NOMO-1 (cell line): Measurements from ENCODE around the gene IL1B.

Source experiments
- DNase-seq, 2 experiments: peaks; one replicate each; lab custom pipeline; 2025; ENCODE audit not compliant: unreplicated experiment in 2 of 2; lab: John Stamatoyannopoulos, UW

The IL1B gene

DNA sequence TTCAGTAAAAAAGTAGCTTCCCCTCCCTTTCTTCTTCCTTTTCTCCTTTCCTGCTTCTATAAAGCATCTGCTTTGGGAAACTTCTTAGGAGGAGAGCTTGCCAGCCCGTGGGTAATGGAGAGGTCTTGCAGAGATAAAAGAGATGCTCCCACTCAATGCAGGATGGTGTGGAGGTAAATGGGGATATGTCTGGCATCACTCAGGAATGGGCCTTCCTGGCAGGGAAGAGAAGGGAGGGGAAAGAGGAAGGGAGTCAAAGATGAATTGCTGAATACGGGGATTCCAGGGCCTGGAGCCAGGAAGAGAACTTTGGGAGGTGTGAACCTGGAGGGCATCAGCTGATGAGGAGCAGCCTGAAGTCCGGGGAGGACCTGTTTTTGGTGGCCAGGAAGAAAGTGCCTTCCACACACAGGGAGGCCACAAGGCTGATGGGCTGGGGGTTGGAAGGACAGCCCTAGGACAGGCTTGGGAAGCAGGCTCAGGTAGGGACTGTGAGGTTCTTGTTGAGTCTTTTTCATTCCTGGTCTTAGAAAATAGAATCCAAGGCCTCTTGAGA lies 25.2 kb downstream of the IL1B start:
- DNase-seq: no peak

DNA sequence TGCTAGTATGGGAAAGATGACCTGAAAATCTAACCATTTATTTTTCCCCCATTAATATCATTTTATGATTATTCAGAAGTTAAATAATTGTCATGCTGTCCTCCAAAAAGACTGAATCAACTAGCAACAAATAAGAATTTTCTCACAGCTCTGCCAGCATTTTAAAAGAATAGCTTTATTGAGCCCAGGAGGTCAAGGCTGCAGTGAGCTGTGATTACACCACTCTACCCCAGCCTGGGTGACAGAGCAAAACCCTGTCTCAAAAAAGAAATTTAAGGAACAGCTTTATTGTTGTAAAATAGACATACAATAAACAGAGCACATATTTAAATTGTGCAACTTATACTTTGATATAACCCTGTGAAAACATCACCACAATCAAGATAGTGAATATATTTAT lies 27.5 kb downstream of the IL1B start:
- DNase-seq: no peak

GRCh38 chr2:112807233-112807807 lies 29.3 kb downstream of the IL1B start:
- no peak for DNase-seq

DNA sequence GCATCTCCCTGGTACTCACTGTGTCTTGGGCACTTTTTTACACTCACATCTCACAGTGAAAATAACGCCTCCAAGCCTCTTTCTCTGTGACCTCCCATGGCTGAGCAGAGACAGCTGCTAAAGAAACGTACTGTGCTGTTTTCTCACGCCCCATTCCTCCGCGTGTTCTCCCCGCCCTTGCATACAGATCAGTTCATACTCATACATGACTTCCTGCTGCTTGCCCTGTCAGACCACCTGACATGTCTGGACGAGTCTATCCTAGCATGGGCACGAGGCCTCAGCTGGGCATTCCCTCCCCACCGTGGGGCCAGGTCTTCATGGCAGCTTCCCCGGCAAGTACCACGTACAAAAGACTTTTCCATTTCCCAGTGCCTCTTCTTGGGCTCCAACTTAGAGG lies 31.0 kb downstream of the IL1B start:
- no peak for DNase-seq

GRCh38 chr2:112803691-112804521 lies 32.7 kb downstream of the IL1B start:
- no peak for DNase-seq

DNA sequence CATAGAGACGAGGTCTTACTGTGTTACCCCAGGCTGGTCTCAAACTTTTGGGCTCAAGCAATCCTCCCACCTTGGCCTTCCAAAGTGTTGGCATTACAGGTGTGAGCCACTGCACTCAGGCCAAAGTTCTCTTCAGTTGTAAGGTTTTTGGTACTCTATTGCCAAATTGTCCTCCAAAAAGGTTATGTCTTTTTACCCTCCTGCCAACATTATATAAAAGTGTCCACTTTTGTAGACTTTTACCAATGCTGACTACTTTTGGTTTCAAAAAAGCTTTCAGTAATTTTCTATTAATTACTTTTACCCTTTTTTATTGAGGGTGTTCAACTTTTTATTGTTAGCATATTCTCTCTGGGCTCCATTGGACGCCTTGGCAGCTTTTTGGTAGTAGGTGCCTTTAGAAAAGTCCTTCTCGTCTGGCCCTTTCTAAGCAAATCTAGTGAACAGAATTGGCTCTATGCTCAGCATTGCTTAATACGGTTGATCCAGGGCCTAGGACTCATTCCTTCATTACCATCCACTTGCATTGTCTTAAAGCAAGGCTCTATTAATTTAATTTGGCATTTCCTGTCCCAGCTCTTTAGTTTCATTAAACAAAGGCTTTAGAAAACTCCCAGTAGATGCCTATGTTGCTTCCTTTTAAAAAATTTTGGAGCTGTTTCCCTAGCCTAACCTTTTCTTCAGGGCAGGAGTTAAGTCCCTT lies 35.5 kb downstream of the IL1B start:
- DNase-seq: no peak

- DNase-seq: peak in 1 of 2 experiments; percentile 67
These were observed 37.3 kb downstream of the IL1B start for GRCh38 chr2:112798979-112799975.

DNA sequence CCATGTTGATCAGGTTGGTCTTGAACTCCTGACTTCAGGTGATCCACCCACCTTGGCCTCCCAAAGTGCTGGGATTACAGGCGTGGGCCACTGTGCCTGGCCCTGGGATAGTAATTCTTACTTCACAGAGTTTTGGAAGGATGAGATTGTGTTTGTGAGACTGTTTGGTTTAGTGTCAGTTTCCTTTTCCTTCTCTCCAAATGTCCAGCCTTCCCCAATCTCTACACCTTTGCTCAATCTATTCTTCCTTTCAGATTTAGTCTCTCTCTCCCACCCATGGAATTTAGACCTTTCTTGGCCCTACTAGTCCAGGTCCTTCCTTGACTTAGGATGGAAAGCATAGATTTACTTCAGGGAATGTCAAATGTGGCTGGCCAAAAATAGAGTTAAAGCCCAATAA lies 40.1 kb downstream of the IL1B start:
- DNase-seq: no peak

GRCh38 chr2:112795774-112796173 lies 40.8 kb downstream of the IL1B start:
- peak; percentile 25 to 33 for DNase-seq

DNA sequence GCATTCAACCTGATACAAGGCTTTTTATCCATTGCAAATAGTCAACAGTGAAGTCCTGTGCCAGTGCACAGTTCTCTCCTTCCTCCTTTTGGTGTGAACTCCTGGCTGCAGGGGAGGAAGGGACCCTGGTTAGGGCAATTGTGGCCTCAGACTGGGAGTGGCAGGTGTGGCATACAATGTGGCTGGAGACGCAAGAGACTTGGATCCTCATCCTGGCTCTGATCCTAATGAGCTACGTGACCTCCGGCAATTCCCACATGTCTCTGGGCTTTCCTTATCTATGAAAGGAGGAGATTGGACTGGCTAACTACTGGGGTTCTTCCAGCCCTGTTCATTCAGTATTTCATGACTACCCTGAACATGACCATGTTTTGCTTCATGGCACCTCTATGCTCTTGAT lies 41.7 kb downstream of the IL1B start:
- DNase-seq: no peak

DNA sequence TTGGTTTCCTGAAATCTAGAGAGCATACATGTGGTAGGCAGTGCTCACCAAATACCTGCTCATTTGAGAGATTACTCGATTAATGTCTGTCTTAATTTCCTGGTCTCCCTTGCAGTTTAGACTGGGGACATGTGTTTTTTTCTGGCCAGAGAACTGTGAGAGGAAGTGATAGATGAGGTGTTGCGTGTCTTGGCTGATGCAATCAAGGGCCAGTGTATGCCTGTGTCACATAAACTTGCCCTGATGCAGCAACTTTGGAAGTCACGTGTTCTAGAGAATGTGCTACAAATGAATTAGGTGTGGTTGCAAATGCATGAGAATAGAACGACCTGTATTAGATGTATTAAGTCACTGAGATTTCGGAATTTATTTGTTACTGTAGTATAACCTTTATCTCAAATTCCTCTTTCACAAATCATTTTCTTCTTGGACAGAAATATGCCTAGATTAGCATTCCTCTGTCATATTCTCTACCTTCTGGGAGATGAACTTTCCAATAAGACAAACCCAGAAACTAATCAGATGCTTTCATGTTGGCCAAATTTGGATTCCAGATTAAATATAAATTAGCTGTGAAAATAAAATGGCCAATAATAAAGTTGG lies 42.3 kb downstream of the IL1B start:
- peak; percentile 91 to 97 for DNase-seq

DNA sequence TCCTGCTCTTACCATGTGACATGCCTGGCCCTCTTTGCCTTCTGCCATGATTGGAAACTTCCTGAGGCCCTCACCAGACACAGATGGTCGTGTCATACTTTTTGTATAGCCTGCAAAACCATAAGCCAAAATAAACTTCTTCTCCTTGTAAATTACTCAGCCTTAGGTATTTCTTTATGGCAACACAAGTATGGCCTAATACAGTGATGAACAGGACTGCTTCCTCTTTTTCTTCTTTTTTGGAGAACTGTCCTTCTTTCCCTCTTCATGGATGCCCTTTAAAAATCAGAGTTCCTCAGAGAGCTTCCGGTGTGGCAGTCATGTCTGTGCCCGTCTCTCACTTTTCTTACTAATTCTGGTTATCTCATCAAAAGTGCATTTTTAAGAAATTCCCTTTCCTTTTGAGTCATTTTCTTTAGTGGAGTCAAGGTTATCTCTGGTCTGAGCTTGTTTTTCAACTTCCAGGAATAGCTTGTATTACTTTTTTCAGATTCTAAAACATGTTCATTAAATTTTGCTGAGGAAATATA lies 43.1 kb downstream of the IL1B start:
- DNase-seq: peak; percentile 83 to 94

GRCh38 chr2:112792419-112792818 lies 44.2 kb downstream of the IL1B start:
- no peak for DNase-seq

GRCh38 chr2:112791693-112792230 lies 44.8 kb downstream of the IL1B start:
- no peak for DNase-seq

DNA sequence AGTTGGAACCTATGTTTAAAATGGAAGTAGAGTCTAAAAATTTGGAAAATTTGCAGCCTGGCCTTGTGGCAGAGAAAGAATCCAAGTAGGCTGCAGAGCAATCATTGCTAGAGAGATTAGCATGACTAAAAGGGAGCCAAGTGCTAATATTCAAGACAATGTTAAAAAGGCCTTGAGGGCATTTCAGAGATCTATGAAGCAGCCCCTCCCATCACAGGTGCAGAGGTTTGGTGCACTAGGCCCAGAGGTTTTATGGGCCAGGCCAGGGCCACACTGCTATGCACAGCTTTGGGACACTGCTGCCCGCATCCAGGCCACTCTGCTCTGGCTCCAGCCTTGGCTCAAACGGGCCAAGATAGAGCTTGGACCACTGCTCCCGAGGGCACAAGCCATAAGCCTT lies 45.6 kb downstream of the IL1B start:
- no peak for DNase-seq

- DNase-seq: no peak
These were observed 46.3 kb downstream of the IL1B start for GRCh38 chr2:112790305-112790704.

DNA sequence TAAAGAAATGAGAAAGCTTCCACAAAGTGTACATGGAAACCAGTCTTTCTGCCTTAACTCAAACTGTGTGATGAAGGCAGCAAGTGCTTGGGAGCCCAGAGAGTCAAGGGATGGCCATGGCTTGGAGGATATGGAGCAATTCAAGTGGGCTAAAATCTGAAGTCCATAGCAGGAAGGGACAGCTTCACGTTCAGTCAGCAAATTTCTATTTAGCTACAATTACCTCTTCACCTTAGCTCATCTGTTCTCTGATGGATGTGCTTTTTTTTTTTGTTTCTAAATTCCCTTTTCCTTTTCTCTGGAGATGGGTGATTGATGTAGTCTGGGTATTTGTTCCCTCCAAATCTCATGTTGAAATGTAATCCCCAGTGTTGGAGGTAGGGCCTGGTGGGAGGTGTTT lies 47.4 kb downstream of the IL1B start:
- DNase-seq: no peak

DNA sequence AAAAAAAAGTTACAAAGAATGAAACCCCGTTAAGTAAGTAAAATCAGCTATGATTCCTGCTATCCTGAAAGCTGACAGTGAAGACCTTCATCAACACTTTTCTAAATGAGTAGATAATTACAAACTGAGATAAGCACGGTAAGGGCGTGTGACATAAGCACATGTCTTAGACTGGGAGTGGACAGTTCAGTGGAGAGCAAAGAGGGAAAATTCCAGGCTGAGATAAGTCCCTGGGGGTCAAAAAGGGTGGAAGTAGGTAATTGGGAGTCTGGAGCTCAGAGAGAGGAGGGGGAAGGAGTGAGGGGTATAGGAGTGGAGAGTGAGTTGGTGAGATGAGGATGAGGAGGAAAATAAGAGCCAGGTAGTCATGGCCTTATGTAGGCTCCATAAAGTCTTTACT lies 47.9 kb downstream of the IL1B start:
- no peak for DNase-seq

DNA sequence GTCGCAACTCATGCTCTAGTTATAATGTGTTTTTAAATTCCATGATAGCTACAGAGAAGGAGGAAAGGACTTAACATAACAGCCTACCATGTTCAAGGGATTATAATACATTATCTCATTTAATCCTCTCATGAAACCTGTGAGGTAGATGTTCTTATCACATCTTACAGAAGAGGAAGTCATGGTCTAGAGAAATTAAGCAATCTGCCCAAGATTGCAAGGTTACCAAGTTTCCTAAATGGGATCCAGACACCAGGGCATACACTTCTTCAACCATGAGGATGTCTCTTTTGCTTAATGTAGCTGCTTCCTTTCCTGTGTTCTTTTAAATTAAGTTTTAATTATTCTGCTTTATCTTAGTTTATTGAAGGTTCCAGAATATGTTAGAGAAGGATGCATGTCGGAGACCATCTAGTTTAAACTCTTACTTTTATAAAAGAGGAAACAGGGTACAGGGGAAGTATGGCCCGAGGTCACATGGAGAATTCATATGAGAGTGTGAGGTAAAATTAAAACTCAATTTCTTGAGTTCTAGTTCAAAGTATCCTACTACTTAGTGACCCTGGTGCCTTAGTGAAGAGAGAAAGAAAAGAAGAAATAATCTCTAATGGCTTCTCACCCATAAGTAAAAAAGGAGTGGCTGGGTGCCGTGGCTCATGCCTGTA lies 48.7 kb downstream of the IL1B start:
- peak; percentile 44 to 96 for DNase-seq
